ENCODE data around the gene MYO3A.

The MYO3A gene

DNA sequence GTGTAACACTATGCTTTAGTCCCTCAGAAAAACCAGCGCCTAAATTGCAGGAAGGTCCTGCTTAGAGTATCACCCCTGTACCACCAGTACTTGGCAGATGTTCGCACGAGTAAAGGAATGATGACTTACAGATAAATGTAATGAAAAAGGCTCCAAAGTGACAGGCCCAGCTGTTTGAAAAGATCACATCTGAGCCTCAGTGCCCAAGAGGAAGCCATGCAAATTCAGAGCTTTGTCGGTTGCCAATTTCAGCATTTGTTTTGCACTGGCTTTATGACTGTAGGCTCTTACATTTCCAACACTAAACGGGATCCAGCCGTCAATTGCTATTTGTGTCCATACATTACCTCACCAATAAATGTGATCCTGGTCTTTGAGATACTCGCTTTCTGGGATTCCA lies 222.0 kb downstream of the MYO3A start:
- TF ChIP-seq, protein P1, sequence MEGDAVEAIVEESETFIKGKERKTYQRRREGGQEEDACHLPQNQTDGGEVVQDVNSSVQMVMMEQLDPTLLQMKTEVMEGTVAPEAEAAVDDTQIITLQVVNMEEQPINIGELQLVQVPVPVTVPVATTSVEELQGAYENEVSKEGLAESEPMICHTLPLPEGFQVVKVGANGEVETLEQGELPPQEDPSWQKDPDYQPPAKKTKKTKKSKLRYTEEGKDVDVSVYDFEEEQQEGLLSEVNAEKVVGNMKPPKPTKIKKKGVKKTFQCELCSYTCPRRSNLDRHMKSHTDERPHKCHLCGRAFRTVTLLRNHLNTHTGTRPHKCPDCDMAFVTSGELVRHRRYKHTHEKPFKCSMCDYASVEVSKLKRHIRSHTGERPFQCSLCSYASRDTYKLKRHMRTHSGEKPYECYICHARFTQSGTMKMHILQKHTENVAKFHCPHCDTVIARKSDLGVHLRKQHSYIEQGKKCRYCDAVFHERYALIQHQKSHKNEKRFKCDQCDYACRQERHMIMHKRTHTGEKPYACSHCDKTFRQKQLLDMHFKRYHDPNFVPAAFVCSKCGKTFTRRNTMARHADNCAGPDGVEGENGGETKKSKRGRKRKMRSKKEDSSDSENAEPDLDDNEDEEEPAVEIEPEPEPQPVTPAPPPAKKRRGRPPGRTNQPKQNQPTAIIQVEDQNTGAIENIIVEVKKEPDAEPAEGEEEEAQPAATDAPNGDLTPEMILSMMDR (IDR thresholded peaks at IDR 0.05; ENCODE audit: insufficient read depth, low read length, poor library complexity, severe bottlenecking) = no peak
- no peak for TF ChIP-seq EZH2phosphoT487 (conservative IDR thresholded peaks at IDR 0.05; ENCODE audit: low read length)

DNA sequence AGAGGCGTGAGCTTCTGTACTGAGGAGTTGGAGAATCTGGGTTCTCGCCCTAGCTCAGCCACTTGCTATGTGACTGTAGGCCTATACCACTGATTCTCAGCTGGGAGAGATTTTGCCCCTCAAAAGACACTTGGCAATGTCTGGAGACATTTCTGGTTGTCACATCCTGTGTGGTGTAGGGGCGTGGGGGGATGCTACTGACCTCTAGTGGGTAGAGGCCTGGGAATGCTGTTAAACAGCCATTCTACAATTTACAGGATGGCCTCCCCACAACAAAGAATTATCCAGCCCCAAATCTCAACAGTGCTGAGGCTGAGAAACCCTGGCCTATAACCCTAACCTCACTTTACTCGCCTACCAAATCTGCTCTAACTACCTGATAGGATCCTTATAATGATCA lies 223.7 kb downstream of the MYO3A start:
- Histone ChIP-seq H3F3A (ENCODE audit: insufficient read depth) (no peaks in the 10 kb centered on the region), H3K9ac (ENCODE audit: low read length) (no peak overlapping the region), H3K9me3 (ENCODE audit: insufficient read depth, low read length) (no peaks in the 10 kb centered on the region), H3K79me2 (ENCODE audit: insufficient read depth, low read length) (no peaks in the 10 kb centered on the region), H3K36me3 (ENCODE audit: low read length) (no peaks in the 10 kb centered on the region), H3K4me3 (ENCODE audit: insufficient read depth, low read length, poor library complexity, severe bottlenecking) (no peak overlapping the region), H4K20me1 (ENCODE audit: low read depth, low read length) (no peaks in the 10 kb centered on the region), H2AFZ (ENCODE audit: low read depth, low read length, severe bottlenecking) (no peak overlapping the region), H3K9me2 (replicated peaks; ENCODE audit: insufficient read depth, low read length) (no peaks in the 10 kb centered on the region), H3K27me3 (ENCODE audit: low read length) (no peaks in the 10 kb centered on the region), H3K4me2 (ENCODE audit: low read depth, low read length, poor library complexity, severe bottlenecking) (no peak overlapping the region), H3K27ac (ENCODE audit: low read depth, low read length) (no peak overlapping the region)
- no peak for TF ChIP-seq EZH2phosphoT487 (conservative IDR thresholded peaks at IDR 0.05; ENCODE audit: low read length)
- TF ChIP-seq, protein P1 (IDR thresholded peaks at IDR 0.05; ENCODE audit: insufficient read depth, low read length, poor library complexity, severe bottlenecking) = no peak

More for the DNA sequence above, 222.0 kb downstream of the MYO3A start:
- Histone ChIP-seq H3F3A (ENCODE audit: insufficient read depth) (no peaks in the 10 kb centered on the region), H3K9me2 (replicated peaks; ENCODE audit: insufficient read depth, low read length) (no peaks in the 10 kb centered on the region), H2AFZ (ENCODE audit: low read depth, low read length, severe bottlenecking) (no peak overlapping the region), H3K4me2 (ENCODE audit: low read depth, low read length, poor library complexity, severe bottlenecking) (no peak overlapping the region), H3K4me3 (ENCODE audit: insufficient read depth, low read length, poor library complexity, severe bottlenecking) (no peak overlapping the region), H3K27me3 (ENCODE audit: low read length) (no peaks in the 10 kb centered on the region), H3K9ac (ENCODE audit: low read length) (no peak overlapping the region), H3K79me2 (ENCODE audit: insufficient read depth, low read length) (no peaks in the 10 kb centered on the region), H4K20me1 (ENCODE audit: low read depth, low read length) (no peaks in the 10 kb centered on the region), H3K36me3 (ENCODE audit: low read length) (no peaks in the 10 kb centered on the region), H3K27ac (ENCODE audit: low read depth, low read length) (no peak overlapping the region), H3K9me3 (ENCODE audit: insufficient read depth, low read length) (no peaks in the 10 kb centered on the region)

DNA sequence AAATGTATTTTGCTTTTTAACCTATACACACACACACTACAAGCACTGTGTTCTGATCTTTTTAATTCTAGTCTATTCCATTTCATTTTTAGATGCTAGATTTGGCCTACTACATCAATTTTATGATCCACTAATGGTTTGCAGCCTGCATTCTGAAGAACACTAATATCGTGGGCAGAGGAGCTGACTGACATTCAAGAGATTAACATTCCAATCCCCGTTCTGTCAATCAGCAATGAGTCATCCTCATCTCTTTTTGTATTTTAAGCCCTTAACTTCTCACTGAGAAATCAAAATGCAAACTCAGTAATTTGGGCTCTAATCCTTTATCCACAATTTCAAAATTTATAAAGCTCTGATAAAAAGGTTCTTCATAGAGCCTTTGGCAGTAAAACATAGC lies 235.4 kb downstream of the MYO3A start:
- Histone ChIP-seq H3K36me3 (ENCODE audit: low read length) (no peaks in the 10 kb centered on the region), H3K9me3 (ENCODE audit: insufficient read depth, low read length) (no peaks in the 10 kb centered on the region), H3K4me3 (ENCODE audit: insufficient read depth, low read length, poor library complexity, severe bottlenecking) (no peak overlapping the region), H3K79me2 (ENCODE audit: insufficient read depth, low read length) (no peaks in the 10 kb centered on the region), H3K27me3 (ENCODE audit: low read length) (no peaks in the 10 kb centered on the region), H3K9me2 (replicated peaks; ENCODE audit: insufficient read depth, low read length) (no peaks in the 10 kb centered on the region), H3K9ac (ENCODE audit: low read length) (no peak overlapping the region), H2AFZ (ENCODE audit: low read depth, low read length, severe bottlenecking) (no peak overlapping the region), H3K27ac (ENCODE audit: low read depth, low read length) (no peak overlapping the region), H3K4me2 (ENCODE audit: low read depth, low read length, poor library complexity, severe bottlenecking) (no peak overlapping the region), H4K20me1 (ENCODE audit: low read depth, low read length) (no peaks in the 10 kb centered on the region), H3F3A (ENCODE audit: insufficient read depth) (no peaks in the 10 kb centered on the region)
- TF ChIP-seq, protein P1 (IDR thresholded peaks at IDR 0.05; ENCODE audit: insufficient read depth, low read length, poor library complexity, severe bottlenecking) = no peak
- no peak for TF ChIP-seq EZH2phosphoT487 (conservative IDR thresholded peaks at IDR 0.05; ENCODE audit: low read length)

Data from SU-DHL-6 (cell line).